HepG2 (cell line): Measurements from ENCODE around the gene LAMB4. TPM values are rescaled to one million over a fixed set of nuclear protein-coding genes. Genes with fewer than 3 reads are reported as not detected.

Source experiments
- ATAC-seq: fragments of 200-7000 bp; cut with Tn5 transposase; 3 replicates; pipeline ENCODE4 v1.9.1; 2020; ENCODE audit warnings: mild to moderate bottlenecking, moderate library complexity
- BruUV-seq: library from RNA; stranded (reverse); fragments of 400-500 nt; replicated peaks from 2 replicates; lab custom pipeline; 2021; lab: Mats Ljungman, UMichigan
- CTCF ChIA-PET: fragments of 300-600 bp; formaldehyde crosslinking; extraction: SDS; loops from one replicate; lab custom pipeline; 2021; ENCODE audit warnings: low total read pairs, inconsistent platforms, low intra/inter-chr PET ratio; lab: Yijun Ruan, JAX
- POLR2A ChIA-PET: fragments of 350-600 bp; sonication (Branson Sonifier 250); formaldehyde crosslinking; loops from one replicate; lab custom pipeline; 2020; ENCODE audit warnings: antibody characterized with exemption, inconsistent platforms; lab: Yijun Ruan, JAX
- DNase-seq: peaks from one replicate; pipeline ENCODE4 v3.0.0-alpha.2; 2015; ENCODE audit warnings: low spot score
- FAIRE-seq: peaks from 3 replicates; lab custom pipeline; 2011; peaks lifted over from hg19 to GRCh38; lab: Jason Lieb, UNC
- H2AFZ ChIP-seq: one replicate; pipeline ENCODE4 v1.6.1; 2011; ENCODE audit warnings: low read length, inconsistent platforms
- H3K27ac ChIP-seq: fragments of 300-600 bp; 3 replicates; pipeline ENCODE4 v1.8.0; 2011; ENCODE audit warnings: mixed run types, mild to moderate bottlenecking, mixed read lengths, low read length, inconsistent platforms; ENCODE audit not compliant: insufficient read depth; ENCODE audit errors: extremely low read length
- H3K27me3 ChIP-seq, 2 experiments: fragments of 200-600 bp in 1 of 2; 2 replicates in 1 of 2; 3 replicates in 1 of 2; pipeline versions ENCODE4 v1.6.0 to v1.8.0; 2011; ENCODE audit warnings: low read length in 2 of 2, mild to moderate bottlenecking in 2 of 2, moderate library complexity in 2 of 2, inconsistent platforms in 1 of 2; ENCODE audit not compliant: insufficient read depth in 2 of 2, control insufficient read depth in 1 of 2
- H3K36me3 ChIP-seq, 2 experiments: fragments of 200-600 bp in 1 of 2; replicated peaks in 1 of 2; 2 replicates in 1 of 2; 3 replicates in 1 of 2; pipeline versions ENCODE4 v1.5.1 to v1.8.0; 2011; ENCODE audit warnings: low read length in 2 of 2, inconsistent platforms in 1 of 2; ENCODE audit not compliant: insufficient read depth in 2 of 2, control insufficient read depth in 1 of 2
- H3K4me1 ChIP-seq: 2 replicates; pipeline ENCODE4 v1.5.1; 2012; ENCODE audit warnings: low read length, inconsistent platforms; ENCODE audit not compliant: insufficient read depth
- H3K4me2 ChIP-seq: 2 replicates; pipeline ENCODE4 v1.6.0; 2011; ENCODE audit warnings: low read depth, low read length, inconsistent platforms
- H3K4me3 ChIP-seq, 3 experiments: fragments of 200-600 bp in 1 of 3; sonication (generic), shearing (Covaris generic) in 1 of 3; replicated peaks in 1 of 3; 2 replicates each; pipeline ENCODE4 v1.5.1; 2011 to 2016; ENCODE audit warnings: low read length in 3 of 3, inconsistent platforms in 2 of 3, low read depth in 2 of 3, mild to moderate bottlenecking in 2 of 3, control low read depth in 1 of 3, mixed read lengths in 1 of 3; ENCODE audit not compliant: insufficient read depth in 1 of 3
- H3K79me2 ChIP-seq: one replicate; pipeline ENCODE4 v1.6.1; 2011; ENCODE audit warnings: low read length, inconsistent platforms; ENCODE audit not compliant: insufficient read depth
- H3K9ac ChIP-seq: 2 replicates; pipeline ENCODE4 v1.6.0; 2011; ENCODE audit warnings: mild to moderate bottlenecking, low read depth, low read length, inconsistent platforms; ENCODE audit not compliant: insufficient read depth
- H3K9me3 ChIP-seq: 2 replicates; pipeline ENCODE4 v1.5.1; 2012; ENCODE audit warnings: mild to moderate bottlenecking, low read length
- H4K20me1 ChIP-seq: 2 replicates; pipeline ENCODE4 v1.6.0; 2011; ENCODE audit warnings: inconsistent platforms, mild to moderate bottlenecking, low read length, moderate library complexity; ENCODE audit not compliant: insufficient read depth
- ARID2 ChIP-seq: sonication (generic); formaldehyde crosslinking; IDR thresholded peaks from 2 replicates; pipeline ENCODE4 v1.8.1; 2022; ENCODE audit warnings: mild to moderate bottlenecking, missing genetic modification reagents, borderline replicate concordance
- ATF1 ChIP-seq: IDR thresholded peaks from 2 replicates; pipeline ENCODE4 v1.6.1; 2016; ENCODE audit warnings: mild to moderate bottlenecking, control low read depth
- ATM ChIP-seq: fragments of 450-650 bp; IDR thresholded peaks from 2 replicates; pipeline ENCODE4 v1.7.1; 2017; ENCODE audit warnings: mild to moderate bottlenecking, borderline replicate concordance
- DRAP1 ChIP-seq: IDR thresholded peaks from 2 replicates; pipeline ENCODE4 v1.6.1; 2016; ENCODE audit warnings: missing genetic modification reagents, missing compliant biosample characterization
- GZF1 ChIP-seq: sonication (generic); formaldehyde crosslinking; IDR thresholded peaks from 2 replicates; pipeline ENCODE4 v1.5.1; 2020; ENCODE audit warnings: mild to moderate bottlenecking, missing genetic modification reagents
- JUND ChIP-seq: sonication (generic); formaldehyde crosslinking; IDR thresholded peaks from 2 replicates; pipeline ENCODE4 v1.8.0; 2022; ENCODE audit warnings: mild to moderate bottlenecking, missing genetic modification reagents
- KDM6A ChIP-seq: IDR thresholded peaks from 2 replicates; pipeline ENCODE4 v1.6.1; 2016; ENCODE audit warnings: low read depth
- MAZ ChIP-seq, 2 experiments: sonication (generic) in 1 of 2; formaldehyde crosslinking in 1 of 2; IDR thresholded peaks; 2 replicates each; pipeline versions ENCODE4 v1.5.0 to v1.6.1; 2012 to 2020; ENCODE audit warnings: low read depth in 2 of 2, mild to moderate bottlenecking in 2 of 2, borderline replicate concordance in 1 of 2, improper control_type of control experiment in 1 of 2, low read length in 1 of 2, missing genetic modification reagents in 1 of 2, moderate library complexity in 1 of 2
- MLLT10 ChIP-seq: sonication (generic); formaldehyde crosslinking; IDR thresholded peaks from 2 replicates; pipeline ENCODE4 v1.4.0; 2020; ENCODE audit warnings: missing genetic modification reagents
- PHF21A ChIP-seq: sonication (generic); formaldehyde crosslinking; IDR thresholded peaks from 2 replicates; pipeline ENCODE4 v1.5.0; 2020; ENCODE audit warnings: mild to moderate bottlenecking, missing genetic modification reagents
- PHF8 ChIP-seq: sonication (generic); formaldehyde crosslinking; IDR thresholded peaks from 2 replicates; pipeline ENCODE4 v1.5.0; 2020; ENCODE audit warnings: missing genetic modification reagents
- PPARG ChIP-seq: conservative IDR thresholded peaks from 2 replicates; pipeline ENCODE4 v1.6.1; 2016; ENCODE audit warnings: missing biosample characterization, missing genetic modification reagents
- SAP130 ChIP-seq: IDR thresholded peaks from 2 replicates; pipeline ENCODE4 v1.6.1; 2016; ENCODE audit warnings: low read depth
- SIX4 ChIP-seq: sonication (generic); formaldehyde crosslinking; IDR thresholded peaks from 2 replicates; pipeline ENCODE4 v1.4.0; 2020; ENCODE audit warnings: missing genetic modification reagents
- SMC3 ChIP-seq: IDR thresholded peaks from 2 replicates; pipeline ENCODE4 v1.6.1; 2011; ENCODE audit warnings: low read length, improper control_type of control experiment
- STAG1 ChIP-seq: sonication (generic); formaldehyde crosslinking; IDR thresholded peaks from 2 replicates; pipeline ENCODE4 v1.4.0; 2020; ENCODE audit warnings: missing genetic modification reagents
- ZBTB38 ChIP-seq: sonication (generic); formaldehyde crosslinking; IDR thresholded peaks from 2 replicates; pipeline ENCODE4 v1.5.1; 2020; ENCODE audit warnings: mild to moderate bottlenecking, missing genetic modification reagents
- ZFX ChIP-seq: sonication (generic); formaldehyde crosslinking; IDR thresholded peaks from 2 replicates; pipeline ENCODE4 v1.4.0; 2020; ENCODE audit warnings: mild to moderate bottlenecking, low read depth, missing genetic modification reagents, moderate library complexity
- ZNF160 ChIP-seq: sonication (generic); formaldehyde crosslinking; IDR thresholded peaks from 2 replicates; pipeline ENCODE4 v1.8.0; 2022; ENCODE audit warnings: mild to moderate bottlenecking, inconsistent platforms, missing genetic modification reagents
- ZNF468 ChIP-seq: sonication (generic); formaldehyde crosslinking; IDR thresholded peaks from 2 replicates; pipeline ENCODE4 v1.8.0; 2022; ENCODE audit warnings: mild to moderate bottlenecking, moderate library complexity, missing genetic modification reagents
- ZNF577 ChIP-seq: sonication (generic); formaldehyde crosslinking; IDR thresholded peaks from 2 replicates; pipeline ENCODE4 v1.4.0; 2020; ENCODE audit warnings: mild to moderate bottlenecking, low read depth, missing genetic modification reagents, borderline replicate concordance
- ZNF619 ChIP-seq: sonication (generic); formaldehyde crosslinking; IDR thresholded peaks from 2 replicates; pipeline ENCODE4 v1.4.0; 2020; ENCODE audit warnings: mild to moderate bottlenecking, missing genetic modification reagents
- ZNF879 ChIP-seq: sonication (generic); formaldehyde crosslinking; IDR thresholded peaks from 2 replicates; pipeline ENCODE4 v1.8.1; 2023; ENCODE audit warnings: missing genetic modification reagents
- WGBS: methylation state at CpG from one replicate; pipeline ENCODE4 v1.1.6; 2017; ENCODE audit warnings: low lambda C conversion rate; 5-methylcytosine and 5-hydroxymethylcytosine counted together
- in situ Hi-C: cut with HindIII; loops from 2 replicates; pipeline ENCODE4 v1.10.0; 2017; ENCODE audit warnings: low pct_unique_long_range_greater_than_20kb; ENCODE audit not compliant: extremely low pct_ligation_motif_present
- intact Hi-C: fragments of 100-400 bp; cut with micrococcal nuclease; formaldehyde crosslinking; loops from one replicate; pipeline ENCODE4 v1.10.0; 2022; ENCODE audit not compliant: unreplicated experiment
- polyA plus RNA-seq, 8 experiments: library from polyadenylated mRNA; depleted of rRNA in 3 of 8; stranded (reverse) in 7 of 8; unstranded in 1 of 8; fragments of >200 nt; fragmentation: Illumina TruSeq in 4 of 8; extraction: Trizol in 4 of 8; gene quantifications; 2 replicates each; pipeline versions ENCODE4 v1.2.1 to v1.2.3, GENCODE V29; 2011 to 2016; ENCODE audit warnings: low read depth in 4 of 8, missing spikeins in 1 of 8, mixed read lengths in 1 of 8; ENCODE audit not compliant: insufficient read depth in 1 of 8
- total RNA-seq, 5 experiments: library from RNA; depleted of rRNA; stranded (reverse); fragments of >200 nt; fragmentation: Illumina TruSeq; extraction: Trizol; gene quantifications; 2 replicates each; pipeline ENCODE4 v1.2.3, GENCODE V29; 2016; ENCODE audit warnings: low read depth in 1 of 5
- TF ChIP-seq, protein P1 (sequence below): sonication (generic); formaldehyde crosslinking; IDR thresholded peaks from 2 replicates; pipeline ENCODE4 v1.5.0; 2020; ENCODE audit warnings: mild to moderate bottlenecking, missing genetic modification reagents, moderate library complexity

The LAMB4 gene
- total and polyA plus RNA-seq, 2 of the 13 experiments (the other 11 are each of a cell fraction or from before 2014, with no cell fraction given): 0.05 TPM; not detected in 1

GRCh38 chr7:108118959-108119358, 11.2 kb downstream of the LAMB4 start (continued):
- TF ChIP-seq JUND (CRISPR knock-in tag): no peak
- TF ChIP-seq ARID2 (CRISPR knock-in tag): no peak
- TF ChIP-seq MLLT10 (CRISPR knock-in tag): no peak
- TF ChIP-seq MAZ (IDR thresholded peaks at IDR 0.05; ENCODE audit: borderline replicate concordance, low read depth, low read length): no peak
- no peak for TF ChIP-seq MAZ (CRISPR knock-in tag; IDR thresholded peaks at IDR 0.05; ENCODE audit: low read depth)
- no peak for TF ChIP-seq ZNF577
- TF ChIP-seq GZF1 (CRISPR knock-in tag): no peak
- TF ChIP-seq ZNF619 (CRISPR knock-in tag): no peak
- TF ChIP-seq, all 625 proteins: peak for 0

DNA sequence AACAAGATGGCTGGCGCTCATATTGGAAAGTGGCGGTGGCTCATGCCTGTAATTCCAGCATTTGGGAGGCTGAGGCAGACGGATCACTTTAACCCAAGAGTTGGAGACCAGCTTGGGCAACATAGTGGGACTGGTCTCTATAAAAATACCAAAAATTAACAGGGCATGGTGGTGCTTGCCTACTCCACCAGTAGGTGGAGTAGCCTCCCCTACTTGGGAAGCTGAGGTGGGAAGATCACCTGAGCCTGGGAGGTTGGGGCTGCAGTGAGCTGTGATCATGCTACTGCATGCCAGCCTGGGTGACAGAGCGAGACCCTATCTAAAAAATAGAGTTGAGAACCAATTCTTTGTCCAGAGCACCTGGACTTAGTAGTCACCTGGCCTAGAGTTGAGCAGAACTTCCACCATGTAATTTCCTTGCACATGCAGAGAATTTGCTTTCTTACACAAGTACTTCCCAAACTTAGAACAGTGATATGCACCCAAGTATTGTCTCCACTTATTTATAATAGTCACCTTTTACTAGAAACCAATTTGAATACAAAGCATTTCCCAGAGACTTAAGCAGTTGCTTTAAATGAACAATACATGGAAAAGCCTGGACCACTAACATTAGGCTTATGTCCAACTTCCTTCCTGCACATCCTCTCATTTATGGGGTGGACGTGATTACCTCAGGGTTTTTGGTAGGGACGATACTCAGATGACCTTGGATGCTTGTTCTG, 15.9 kb downstream of the LAMB4 start:
- no peak overlapping the region for H3K4me3 ChIP-seq
- peak; percentile 67 for FAIRE-seq
- intact Hi-C loops: loop anchor here (1.0 kb wide), 1 partner anchor 32 kb away; no protein-coding TSS in a partner anchor
- peak; percentile 95 for ATAC-seq
- H3K79me2 ChIP-seq: no peaks in the 10 kb centered on the region
- CTCF ChIA-PET: interaction anchor here (1.9 kb wide), 1 partner anchor 32 kb away, joined by 10 read pairs; no protein-coding TSS in a partner anchor
- in situ Hi-C loops: loop anchor here (25.0 kb wide), 1 partner anchor 377 kb away; the partner anchor contains the start of gene CBLL1
- no peaks in the 10 kb centered on the region for H4K20me1 ChIP-seq
- H3K9ac ChIP-seq: no peak overlapping the region
- H3K36me3 ChIP-seq: no peaks in the 10 kb centered on the region
- H3K9me3 ChIP-seq: no peaks in the 10 kb centered on the region
- peaks cover 4% of the 10 kb centered on the region; the same call in 1 of the 2 replicates for H3K4me1 ChIP-seq
- BruUV-seq: no TSS peak
- 34% methylated on average over 5 of the region's 6 CpGs for WGBS
- H3K4me2 ChIP-seq: no peak overlapping the region
- H3K27ac ChIP-seq: no peak overlapping the region
- POLR2A ChIA-PET: no interaction called here
- peak; percentile 31 for DNase-seq
- H2AFZ ChIP-seq: no peak overlapping the region
- no peaks in the 10 kb centered on the region; a peak in 2 of 5 replicates for H3K27me3 ChIP-seq
- TF ChIP-seq ZNF468 (CRISPR knock-in tag): no peak
- TF ChIP-seq KDM6A: no peak
- no peak for TF ChIP-seq ZNF879 (CRISPR knock-in tag)
- TF ChIP-seq PPARG: no peak
- no peak for TF ChIP-seq PHF21A (CRISPR knock-in tag)
- no peak for TF ChIP-seq PHF8 (CRISPR knock-in tag)
- TF ChIP-seq SAP130 (CRISPR knock-in tag): no peak
- TF ChIP-seq ZNF160 (CRISPR knock-in tag): no peak
- TF ChIP-seq DRAP1 (CRISPR knock-in tag): no peak
- no peak for TF ChIP-seq SIX4 (CRISPR knock-in tag)
- TF ChIP-seq ZFX (CRISPR knock-in tag): no peak
- no peak for TF ChIP-seq ATM
- TF ChIP-seq SMC3: peak; percentile 58; the same call in 1 of the 2 replicates
- TF ChIP-seq, protein P1, sequence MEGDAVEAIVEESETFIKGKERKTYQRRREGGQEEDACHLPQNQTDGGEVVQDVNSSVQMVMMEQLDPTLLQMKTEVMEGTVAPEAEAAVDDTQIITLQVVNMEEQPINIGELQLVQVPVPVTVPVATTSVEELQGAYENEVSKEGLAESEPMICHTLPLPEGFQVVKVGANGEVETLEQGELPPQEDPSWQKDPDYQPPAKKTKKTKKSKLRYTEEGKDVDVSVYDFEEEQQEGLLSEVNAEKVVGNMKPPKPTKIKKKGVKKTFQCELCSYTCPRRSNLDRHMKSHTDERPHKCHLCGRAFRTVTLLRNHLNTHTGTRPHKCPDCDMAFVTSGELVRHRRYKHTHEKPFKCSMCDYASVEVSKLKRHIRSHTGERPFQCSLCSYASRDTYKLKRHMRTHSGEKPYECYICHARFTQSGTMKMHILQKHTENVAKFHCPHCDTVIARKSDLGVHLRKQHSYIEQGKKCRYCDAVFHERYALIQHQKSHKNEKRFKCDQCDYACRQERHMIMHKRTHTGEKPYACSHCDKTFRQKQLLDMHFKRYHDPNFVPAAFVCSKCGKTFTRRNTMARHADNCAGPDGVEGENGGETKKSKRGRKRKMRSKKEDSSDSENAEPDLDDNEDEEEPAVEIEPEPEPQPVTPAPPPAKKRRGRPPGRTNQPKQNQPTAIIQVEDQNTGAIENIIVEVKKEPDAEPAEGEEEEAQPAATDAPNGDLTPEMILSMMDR: peak; percentile 67
- no peak for TF ChIP-seq ATF1 (CRISPR knock-in tag)
- no peak for TF ChIP-seq ZBTB38 (CRISPR knock-in tag)
- peak; percentile 65 for TF ChIP-seq STAG1
